ENCODE measurements around the gene CEACAM6.
"Not testable (repeated sequence)": the region's sequence is repeated elsewhere in the genome, so short reads cannot be mapped to it uniquely, and the experiment has no call there.

Gene CEACAM6

DNA sequence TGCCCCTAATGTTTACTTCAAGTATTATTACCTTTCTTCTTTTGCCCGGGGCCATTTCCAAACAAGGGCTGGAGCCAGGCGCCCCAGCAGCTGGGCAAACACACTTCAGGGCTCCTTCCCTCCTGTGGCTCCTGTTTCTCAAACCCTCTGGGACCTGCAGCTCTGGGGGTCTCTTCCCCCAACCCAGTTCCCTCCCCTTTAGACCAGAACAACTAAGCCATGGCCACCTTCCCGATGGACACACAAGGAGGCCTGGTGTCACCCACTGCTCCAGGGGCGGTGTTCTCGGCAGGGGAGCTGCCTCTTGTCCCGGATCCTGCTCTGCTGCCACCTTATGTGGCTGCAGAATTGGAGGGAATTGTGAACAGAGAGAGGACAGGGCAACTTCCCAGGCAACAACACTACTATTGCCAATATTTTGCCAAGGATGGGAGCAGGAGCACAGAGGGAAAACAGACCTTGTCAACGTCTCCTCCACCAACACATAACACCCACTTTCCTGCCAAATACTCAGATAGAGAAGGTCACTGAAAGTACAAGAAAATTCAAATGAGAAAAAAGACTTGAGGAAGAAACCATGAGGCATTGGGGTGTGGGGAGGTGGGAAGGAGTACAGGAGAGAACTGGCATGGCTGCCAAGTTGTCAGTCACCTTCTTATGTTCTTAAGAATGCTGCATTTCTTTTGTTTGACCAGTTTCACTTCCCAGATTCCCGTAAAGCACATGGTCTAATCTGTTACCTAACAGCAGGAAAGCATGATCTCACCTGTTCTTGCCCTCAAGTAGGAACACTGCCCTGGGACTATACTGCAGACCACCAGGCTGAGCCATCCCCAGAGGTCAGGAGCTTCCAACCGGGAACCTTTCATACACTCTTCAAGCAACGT, 4.8 kb upstream of the CEACAM6 start:
- DNase-seq: not testable (repeated sequence)

- no peak for DNase-seq
These were observed 2.2 kb upstream of the CEACAM6 start for GRCh38 chr19:41753159-41753558.

GRCh38 chr19:41753936-41754529, 1.3 kb upstream of the CEACAM6 start:
- DNase-seq: no peak

DNA sequence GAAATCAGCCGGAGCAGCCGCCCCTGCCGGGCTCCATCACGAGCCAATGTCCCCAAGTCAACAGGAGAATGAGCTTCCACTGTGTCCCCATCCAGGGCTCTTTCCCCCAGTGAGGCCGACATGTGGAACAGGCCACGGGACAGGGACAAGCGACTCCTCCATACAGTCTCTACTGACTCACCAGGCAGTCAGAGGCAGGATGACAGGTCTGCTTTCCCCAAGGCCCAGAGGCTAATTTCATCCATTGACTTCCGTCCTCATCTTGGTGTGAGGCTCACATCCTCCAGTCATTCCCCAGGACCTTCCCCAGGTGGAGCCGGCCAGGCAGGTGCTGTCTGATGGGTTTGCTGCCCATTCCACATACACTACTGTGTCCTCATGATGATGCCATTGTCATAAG, 3.5 kb downstream of the CEACAM6 start:
- no peak for DNase-seq

- no peak for DNase-seq
These were observed 11.8 kb downstream of the CEACAM6 start for GRCh38 chr19:41767115-41767514.

DNA sequence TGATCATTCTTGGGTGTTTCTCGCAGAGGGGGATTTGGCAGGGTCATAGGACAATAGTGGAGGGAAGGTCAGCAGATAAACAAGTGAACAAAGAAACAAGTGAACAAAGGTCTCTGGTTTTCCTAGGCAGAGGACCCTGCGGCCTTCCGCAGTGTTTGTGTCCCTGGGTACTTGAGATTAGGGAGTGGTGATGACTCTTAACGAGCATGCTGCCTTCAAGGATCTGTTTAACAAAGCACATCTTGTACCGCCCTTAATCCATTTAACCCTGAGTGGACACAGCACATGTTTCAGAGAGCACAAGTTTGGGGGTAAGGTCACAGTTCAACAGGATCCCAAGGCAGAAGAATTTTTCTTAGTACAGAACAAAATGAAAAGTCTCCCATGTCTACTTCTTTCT, 12.8 kb downstream of the CEACAM6 start:
- DNase-seq: not testable (repeated sequence)

DNA sequence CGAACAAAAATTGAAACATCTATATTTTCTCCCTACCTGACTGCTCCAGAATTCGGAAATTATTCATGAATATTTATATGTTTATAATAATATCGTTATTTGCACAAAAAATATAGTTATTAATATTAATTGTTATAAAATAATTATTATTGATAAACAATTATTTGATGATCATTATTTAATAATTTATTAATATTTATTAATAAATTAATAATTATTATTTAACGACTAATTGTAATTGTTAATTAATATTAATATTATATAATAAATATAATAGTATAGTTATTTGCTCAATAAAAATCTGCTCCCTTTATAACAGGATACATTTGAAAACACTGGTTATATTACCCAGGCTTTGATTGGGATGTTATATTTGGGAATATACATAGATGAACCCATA, 14.3 kb downstream of the CEACAM6 start:
- DNase-seq: no peak

DNA sequence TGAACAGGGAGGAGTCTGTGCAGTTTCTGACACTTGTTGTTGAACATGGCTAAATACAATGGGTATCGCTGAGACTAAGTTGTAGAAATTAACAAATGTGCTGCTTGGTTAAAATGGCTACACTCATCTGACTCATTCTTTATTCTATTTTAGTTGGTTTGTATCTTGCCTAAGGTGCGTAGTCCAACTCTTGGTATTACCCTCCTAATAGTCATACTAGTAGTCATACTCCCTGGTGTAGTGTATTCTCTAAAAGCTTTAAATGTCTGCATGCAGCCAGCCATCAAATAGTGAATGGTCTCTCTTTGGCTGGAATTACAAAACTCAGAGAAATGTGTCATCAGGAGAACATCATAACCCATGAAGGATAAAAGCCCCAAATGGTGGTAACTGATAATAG, 16.1 kb downstream of the CEACAM6 start:
- DNase-seq: no peak

DNA sequence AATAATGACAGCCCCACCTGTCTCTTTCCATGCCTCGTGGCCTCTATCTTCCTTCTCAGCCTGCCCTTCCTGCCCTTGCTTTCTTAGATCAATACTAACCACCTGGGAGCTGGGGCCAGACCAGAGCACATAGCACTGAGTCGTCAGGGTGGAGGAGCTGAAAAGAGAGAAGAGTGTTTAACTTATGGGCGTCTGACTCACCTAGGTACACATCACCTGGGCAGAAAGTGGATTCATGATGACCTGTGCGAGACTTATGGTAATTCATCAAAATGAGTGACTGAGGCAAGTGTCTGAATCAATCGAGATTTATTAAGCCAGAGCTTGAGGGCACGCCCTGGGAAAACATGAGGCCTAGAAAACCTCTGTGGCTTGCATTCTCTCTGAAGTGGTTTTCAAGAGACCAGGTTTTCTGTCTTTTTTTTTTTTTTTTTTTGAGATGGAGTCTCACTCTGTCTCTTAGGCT, 19.2 kb downstream of the CEACAM6 start:
- DNase-seq: no peak

DNA sequence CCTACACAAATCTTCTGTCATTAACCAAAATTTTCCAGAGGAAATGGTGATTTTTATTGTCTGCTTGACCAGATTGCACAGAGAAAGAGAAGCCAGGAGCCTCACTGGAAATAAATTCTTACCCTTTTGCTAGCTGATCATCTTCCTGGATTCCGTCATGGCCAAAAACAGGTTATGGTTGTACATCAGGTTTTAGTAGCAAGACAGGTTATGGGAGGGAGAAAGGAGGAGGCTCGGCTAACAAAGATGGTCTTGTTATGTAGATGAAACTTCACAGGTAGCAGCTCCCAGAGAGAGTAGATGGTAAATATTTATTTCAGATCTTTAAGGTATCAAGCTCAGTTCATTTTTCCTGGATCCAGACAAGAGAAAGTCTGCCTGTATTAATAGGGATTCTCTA, 21.4 kb downstream of the CEACAM6 start:
- no peak for DNase-seq

DNA sequence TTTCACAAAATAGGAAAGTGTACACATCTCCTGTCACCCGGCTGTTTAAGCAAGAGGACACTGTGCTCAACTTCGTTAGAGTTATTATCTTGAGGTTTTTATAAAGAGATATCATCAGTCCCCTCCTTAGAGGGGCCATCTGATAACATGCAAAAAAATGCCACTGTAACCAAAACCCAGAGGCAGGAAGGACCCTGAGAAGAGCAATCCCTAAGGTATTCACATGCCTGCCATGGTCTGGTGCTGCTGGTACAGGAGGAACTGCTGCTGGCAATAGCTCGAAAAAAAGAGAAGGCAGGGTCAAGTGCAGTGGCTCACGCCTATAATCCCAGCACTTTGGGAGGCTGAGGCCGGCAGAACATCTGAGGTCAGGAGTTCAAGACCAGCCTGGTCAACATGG, 28.3 kb downstream of the CEACAM6 start:
- DNase-seq: no peak

- DNase-seq: no peak
These were observed 29.0 kb downstream of the CEACAM6 start for GRCh38 chr19:41784312-41784711.

DNA sequence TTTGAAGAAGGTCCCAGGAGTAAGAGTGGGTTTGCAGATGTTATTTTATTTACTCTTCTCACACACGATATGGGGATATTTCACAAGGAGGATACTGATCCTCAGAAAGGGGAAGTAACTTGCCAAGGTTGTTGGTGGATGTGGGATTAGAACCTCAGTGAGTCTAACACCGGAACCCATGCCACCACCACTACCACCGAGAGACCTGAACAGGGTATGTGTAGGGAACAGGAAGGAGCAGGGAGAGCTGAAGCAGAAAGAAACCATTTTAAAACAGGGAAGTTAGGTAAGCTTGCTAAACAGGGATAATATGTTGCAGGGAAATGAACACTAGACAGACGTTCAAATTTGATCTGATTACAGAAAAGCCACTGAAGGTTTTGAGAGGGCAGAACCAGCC, 29.4 kb downstream of the CEACAM6 start:
- DNase-seq: no peak

DNA sequence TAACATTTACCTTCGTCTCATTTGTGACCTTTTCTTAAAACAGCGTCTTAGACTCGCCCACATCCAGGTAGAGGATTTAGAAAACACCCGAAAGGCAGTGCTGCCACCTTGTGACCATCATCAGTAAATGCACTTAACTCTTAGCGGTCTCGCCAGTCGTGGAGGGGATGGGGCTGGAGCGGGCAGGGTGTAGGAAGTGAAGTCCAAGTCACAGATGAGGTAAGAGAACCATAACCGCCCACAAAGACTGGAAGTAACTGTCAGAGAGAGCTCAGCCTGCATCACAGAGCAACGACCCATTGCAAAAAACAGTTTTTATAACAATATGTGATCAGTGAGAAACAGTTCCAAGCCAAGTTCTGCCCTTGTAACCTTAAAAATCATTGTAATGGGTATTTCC, 30.3 kb downstream of the CEACAM6 start:
- DNase-seq: no peak

- no peak for DNase-seq
These were observed 31.7 kb downstream of the CEACAM6 start for GRCh38 chr19:41787055-41787454.

- not testable (repeated sequence) for DNase-seq
These were observed 33.2 kb downstream of the CEACAM6 start for GRCh38 chr19:41788518-41788917.

DNA sequence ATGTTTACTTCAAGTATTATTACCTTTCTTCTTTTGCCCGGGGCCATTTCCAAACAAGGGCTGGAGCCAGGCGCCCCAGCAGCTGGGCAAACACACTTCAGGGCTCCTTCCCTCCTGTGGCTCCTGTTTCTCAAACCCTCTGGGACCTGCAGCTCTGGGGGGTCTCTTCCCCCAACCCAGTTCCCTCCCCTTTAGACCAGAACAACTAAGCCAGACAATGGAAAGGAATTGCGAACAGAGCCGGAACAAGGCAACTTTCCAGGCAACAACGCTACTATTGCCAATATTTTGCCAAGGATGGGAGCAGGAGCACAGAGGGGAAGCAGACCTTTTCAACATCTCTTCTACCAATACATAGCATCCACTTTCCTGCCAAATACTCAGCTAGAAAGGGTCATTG, 33.7 kb downstream of the CEACAM6 start:
- not testable (repeated sequence) for DNase-seq

- no peak for DNase-seq
These were observed 37.4 kb downstream of the CEACAM6 start for GRCh38 chr19:41792513-41793413.

GRCh38 chr19:41793414-41793727, 38.0 kb downstream of the CEACAM6 start:
- DNase-seq: no peak

DNA sequence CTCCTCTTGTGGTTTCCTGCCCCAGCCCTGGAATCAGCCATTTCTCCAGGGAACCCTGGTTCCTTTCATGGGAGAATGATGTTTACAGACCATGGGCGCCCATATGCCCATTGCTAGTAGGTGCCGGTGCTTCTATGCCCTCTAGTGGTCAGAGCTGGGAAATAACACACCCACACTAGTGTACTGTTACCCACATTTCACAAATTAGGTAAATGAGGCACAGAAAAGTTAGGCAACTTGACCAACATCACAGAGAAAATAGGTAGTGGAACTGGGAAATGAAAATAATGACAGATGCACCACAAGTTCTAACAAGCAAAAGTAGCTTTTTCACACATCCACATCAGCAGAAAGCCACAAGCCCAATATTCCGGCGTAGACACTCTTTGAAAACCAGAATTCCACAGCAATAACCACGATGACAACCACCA, 39.7 kb downstream of the CEACAM6 start:
- no peak for DNase-seq

DNA sequence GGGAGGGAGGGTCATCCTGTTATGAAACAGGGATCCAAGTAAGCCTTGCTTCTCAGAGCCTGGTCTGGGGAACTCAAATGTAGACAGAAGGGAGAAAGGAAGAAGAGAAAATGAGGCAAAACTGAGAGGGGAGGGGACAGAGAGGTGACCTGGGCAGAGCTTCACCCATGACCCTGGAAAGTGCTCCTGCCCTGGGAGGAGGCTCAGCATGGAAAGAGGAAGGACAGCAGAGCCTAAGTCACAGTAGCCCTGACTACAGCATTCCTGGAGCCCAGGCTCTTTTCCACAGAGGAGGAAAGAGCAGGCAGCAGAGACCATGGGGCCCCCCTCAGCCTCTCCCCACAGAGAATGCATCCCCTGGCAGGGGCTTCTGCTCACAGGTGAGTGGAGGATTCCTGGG, 41.0 kb downstream of the CEACAM6 start, which contains the start of gene CEACAM3:
CEACAM3 (plus strand) TSS at position 226 of the 400 bp plus-strand sequence; CDS start at position 317, 91 bp downstream.
- DNase-seq: no peak

- no peak for DNase-seq
These were observed 41.6 kb downstream of the CEACAM6 start for GRCh38 chr19:41796901-41797300.

DNA sequence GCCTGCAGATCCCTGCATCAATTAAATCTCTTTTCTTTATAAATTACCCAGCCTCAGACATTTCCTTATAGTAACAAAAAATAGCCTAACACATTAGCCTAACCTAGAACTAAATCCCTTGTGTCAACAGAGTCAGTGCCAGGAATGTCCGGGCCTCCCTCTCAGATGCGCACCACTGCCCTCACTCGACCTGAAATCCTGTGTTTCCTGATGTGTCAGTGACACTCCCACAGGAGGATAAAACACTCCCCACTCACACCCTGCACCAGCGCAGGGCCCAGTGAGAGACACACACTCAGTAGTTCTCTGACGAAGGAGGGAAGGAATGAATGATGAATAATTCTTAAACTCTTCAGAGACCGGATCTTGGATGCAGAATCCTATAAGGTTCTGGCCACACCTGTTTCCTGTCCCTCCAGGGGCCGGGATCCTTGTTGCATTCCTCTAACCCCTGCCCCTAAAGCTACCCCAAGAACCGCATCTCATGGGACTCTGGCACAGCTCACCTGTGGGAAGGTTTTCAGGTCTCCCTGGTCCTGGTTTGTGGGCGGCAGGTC, 44.2 kb downstream of the CEACAM6 start:
- DNase-seq: no peak
